Stimulated activated CD8-positive, alpha-beta memory T cell treated with anti-CD3 and anti-CD28 coated beads, Interleukin-4, amount 100 ng/mL, for 1 hour (primary cell): ENCODE results near the gene DSN1.
"Not testable (repeated sequence)": the region's sequence is repeated elsewhere in the genome, so short reads cannot be mapped to it uniquely, and the experiment has no call there.

Experiments used
- DNase-seq, 2 donors: peaks; one replicate each; pipeline ENCODE4 v3.0.0-alpha.2; 2020; ENCODE audit warnings: low read depth in 2 of 2, low spot score in 1 of 2

DSN1 gene, protein sequence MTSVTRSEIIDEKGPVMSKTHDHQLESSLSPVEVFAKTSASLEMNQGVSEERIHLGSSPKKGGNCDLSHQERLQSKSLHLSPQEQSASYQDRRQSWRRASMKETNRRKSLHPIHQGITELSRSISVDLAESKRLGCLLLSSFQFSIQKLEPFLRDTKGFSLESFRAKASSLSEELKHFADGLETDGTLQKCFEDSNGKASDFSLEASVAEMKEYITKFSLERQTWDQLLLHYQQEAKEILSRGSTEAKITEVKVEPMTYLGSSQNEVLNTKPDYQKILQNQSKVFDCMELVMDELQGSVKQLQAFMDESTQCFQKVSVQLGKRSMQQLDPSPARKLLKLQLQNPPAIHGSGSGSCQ

DNA sequence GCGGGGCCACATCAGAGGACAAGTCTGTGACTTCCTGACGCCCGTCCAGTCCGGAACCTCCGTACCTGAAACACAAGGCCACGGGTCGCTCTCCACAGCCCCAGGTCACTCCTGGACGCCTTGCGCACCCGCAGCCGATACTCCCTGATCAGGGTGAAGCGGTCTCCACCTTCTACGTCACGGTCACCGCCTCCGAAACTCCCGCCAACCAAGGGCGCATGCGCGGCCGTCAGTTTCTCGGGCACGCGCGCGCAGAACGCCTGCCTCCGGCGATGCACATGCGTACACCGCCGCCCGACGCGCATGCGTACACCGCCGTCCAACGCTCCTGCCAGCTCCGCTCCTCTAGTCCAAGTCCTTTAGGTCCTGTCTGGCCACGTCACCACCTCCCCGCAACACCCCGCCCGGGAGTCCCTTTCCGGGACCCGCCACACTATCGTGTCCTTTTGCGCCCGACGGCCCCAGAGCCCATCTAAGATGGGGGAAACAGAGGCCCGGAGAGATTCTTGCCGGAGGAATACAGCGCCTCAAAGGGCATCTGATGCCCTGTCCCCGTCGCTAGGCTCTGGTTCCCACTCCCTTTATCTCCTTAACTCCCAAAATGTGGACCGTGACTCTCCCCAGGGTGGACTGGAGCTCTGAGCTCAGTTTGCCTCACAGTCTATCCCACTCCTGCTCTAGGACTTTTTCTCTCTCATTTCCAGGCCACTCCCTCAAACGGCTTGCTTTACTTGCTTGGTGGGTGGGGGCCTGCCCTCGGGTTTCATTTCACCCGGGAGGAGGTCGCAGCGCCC is at the start of gene DSN1:
Gene DSN1 (minus strand): TSS at position 167 of the 794 bp plus-strand sequence. CDS start 2,305 bp downstream, outside the sequence.
- peak; percentile 96 to 98 for DNase-seq

DNA sequence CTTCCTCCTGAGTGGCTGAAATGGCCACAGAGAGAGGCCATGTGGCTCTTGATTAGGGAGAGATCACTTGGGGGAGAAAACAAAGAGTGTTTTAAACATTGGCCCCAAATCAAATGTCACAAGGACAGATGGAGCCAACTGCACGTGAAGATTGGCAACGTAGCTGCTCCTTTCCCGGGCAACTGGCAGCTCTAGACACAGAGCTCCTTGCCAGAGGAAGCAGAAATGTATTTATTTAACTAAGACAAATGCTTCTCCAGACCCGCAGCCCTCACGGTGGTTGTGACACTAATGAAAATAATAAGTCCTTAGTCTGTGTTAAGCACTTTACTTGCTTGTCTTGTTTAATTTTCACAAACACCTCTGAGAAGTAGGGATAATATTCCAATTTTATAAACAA is 49.6 kb upstream of the DSN1 start:
- DNase-seq: no peak

DNA sequence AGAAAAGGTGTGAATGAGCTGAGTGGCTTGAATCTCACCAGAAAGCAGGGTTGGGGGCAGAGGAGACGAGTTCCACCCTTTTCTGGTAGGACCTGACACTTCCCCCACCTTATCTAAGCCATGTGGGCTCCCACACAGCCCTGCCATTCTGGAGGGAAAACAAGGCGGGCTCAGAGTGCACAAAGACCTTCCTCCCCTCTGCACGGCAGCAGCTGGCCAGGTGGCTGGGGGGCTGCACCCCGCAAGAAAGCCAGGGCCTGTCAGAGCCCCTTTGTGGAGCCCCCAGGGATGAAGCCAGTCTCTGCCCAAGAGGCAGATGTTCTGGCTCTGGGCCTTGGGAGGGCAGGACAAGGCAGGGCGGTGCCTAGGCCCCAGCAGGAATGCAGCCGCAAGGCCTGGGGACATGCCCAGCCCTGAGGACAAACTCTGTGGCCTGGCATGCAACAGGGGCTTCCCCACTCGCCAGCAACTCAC is 48.4 kb upstream of the DSN1 start:
- DNase-seq: no peak

DNA sequence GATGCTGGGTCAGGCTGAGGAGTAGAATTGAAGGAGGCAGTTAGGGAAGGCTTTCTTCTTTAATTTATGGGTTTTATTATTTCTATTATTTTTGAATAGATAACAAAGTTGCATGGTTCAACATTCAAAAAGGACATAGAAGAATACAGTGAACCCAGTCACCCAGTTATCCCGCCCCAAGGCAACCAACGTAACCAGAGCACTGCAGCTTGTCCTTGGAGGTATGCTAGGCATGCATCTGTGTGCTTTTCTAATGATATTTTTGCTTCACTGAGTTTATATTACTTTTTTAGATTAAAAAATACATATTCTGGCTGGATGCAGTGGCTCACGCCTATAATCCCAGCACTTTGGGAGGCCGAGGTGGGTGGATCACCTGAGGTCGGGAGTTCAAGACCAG is 47.4 kb upstream of the DSN1 start:
- DNase-seq: no peak

DNA sequence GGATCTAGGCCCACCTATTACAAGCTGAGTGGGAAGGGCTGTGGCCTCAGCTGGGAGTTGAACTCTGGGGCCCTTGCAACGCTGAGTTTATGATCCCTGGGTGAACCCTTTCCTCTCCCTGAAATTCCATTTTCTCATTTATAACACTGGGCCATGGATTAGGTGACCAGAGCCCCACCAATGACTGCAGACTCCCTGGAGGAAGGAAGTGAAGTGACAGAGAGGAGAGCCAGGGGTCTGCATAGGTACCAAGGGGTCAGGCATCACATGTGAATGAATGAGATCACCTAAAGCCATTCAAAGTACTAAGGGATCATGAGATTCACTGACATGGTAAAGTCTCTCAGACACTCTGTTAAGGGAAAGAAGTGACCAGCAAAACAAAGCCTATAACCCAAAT is 46.5 kb upstream of the DSN1 start:
- DNase-seq: no peak

DNA sequence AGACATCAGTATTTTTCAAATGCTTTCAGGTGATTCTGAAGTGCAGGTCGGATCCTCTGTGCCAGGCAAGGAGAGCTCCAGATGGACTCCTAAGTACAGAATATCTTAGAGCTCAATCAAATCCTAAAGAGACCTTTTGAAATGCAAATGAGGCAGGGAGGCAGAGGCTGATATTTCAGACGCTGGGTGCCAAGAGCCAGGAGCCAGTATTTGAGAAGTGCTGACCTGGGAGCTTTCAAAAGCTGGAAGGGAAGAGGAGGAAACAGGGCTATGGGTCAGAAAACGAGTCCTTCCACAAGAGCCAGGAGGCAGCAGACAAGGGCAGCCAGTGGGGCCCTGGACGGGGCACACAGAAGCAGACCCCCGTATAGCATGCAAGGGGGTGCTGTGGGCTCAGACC is 46.1 kb upstream of the DSN1 start:
- no peak for DNase-seq

DNA sequence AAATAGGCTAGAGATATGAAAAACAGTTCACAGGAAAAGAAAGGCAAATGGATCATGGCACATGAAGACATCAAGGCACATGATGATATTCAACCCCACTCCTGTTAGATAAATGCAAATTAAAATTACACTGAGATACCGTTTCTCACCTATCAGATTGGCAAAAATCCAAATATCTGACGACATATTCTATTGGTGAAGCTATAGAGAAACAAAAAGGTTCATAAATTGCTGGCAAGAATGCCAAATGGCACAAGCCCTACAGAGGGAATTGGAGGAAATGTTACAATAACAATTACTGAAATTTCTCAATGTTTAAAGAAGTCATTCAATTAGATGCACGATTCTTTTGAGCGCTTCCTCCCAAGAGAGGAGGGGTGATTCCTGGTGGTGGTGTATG is 45.3 kb upstream of the DSN1 start:
- DNase-seq: no peak

DNA sequence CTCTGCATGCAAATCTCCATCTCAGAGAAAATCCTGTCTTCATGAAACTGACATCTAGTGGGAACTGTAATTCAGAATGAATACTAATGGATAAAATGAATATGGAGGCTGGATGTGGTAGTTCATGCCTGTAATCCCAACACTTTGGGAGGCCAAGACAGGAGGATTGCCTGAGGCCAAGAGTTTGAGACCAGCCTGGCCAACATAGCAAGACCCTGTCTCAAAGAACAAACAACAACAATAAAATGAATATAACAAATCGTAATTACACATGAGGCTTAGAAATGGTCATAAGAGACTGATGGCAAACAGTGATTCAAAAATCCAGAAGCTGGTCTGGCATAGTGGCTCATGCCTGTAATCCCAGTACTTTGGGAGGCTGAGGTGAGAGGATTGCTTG is 44.6 kb upstream of the DSN1 start:
- DNase-seq: no peak

DNA sequence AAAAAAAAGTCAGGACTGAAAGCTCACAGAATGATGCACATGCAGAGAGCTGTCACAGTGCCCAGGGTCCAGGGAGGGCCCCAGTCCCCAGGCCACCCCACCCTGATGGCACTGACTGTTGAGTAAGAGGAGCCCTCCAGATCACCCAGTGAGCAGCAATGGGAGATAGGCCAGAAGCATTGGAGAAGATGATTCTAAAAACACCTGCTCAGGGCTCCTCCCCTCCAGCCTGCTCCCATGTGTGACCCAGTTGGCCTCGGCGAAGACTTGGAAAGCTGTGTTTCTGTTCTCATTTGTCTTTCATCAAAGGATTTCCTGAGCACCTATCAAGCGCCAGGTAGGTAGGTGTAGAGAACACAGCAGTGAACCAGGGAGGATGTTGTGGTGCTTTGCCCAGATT is 43.9 kb upstream of the DSN1 start:
- no peak for DNase-seq

DNA sequence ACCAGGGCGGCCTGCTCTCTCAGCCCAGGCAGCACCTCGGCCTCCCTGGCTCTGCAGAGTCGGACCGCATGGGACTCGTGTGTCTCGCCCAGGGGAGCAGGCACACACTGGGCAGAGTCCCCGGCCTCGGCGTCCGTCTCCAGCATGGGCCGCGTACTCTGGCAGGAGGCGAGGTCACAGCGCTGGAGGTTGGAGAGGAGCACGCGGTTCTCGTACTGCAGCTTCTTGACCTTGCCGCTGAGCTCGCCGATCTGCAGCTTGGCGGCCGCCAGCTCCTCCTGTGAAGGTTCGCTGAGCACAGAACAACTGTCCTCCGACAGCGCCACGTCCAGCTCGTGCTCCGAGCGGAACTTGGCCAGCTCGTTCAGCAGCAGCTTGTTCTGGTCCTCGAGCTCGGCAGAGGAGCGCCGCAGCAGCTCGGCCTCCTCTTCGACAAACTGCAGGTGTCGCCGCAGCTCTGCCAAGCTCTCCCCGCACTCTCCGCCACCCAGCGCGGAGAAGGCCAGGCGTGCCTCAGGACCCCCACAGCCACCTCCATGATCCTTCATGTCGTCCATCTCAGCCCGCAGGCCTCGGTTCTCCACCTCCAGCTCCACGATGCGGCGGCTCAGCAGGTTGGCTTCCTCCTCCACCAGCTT is 42.0 kb upstream of the DSN1 start:
- no peak for DNase-seq

DNA sequence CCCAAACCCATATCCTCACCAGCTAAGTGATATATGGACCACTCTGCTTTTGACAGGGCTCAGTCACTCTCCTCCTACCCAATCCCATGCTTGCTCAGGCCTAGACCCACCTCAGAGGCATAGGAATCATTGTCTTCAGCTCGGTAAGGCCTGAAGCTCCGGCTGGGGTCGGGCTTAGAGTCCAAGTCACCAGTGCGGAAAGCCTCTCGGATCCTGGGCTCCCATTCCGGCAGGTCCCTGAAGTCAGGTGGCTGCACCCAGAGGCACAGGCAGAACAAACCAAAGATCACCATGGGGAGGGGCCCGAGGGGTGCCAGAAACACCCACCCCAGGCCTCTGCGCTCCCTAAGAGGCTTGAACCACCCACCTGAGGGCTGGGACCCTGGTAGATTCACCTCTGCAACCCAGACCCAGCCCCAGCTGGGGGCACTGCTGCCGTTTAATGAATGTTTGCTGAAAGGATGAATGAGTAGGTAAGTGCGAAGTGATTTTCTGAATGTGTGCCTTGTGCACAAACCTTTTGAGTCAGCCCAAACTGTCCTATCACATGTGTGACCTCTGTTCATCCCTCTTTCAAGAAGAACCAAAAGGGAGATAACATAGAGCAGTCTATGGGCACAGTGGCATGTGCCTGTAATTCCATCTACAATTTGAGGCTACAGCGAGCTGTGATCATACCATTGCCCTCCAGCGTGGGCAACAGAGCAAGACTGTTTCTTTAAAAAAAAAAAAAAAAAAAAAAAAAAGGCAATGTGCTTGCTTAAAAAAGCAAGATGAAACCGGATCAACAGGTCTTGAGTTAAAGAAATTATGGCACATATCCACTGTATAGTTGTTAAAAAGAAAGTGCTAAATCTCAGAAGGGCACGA is 39.3 kb upstream of the DSN1 start:
- DNase-seq: no peak

DNA sequence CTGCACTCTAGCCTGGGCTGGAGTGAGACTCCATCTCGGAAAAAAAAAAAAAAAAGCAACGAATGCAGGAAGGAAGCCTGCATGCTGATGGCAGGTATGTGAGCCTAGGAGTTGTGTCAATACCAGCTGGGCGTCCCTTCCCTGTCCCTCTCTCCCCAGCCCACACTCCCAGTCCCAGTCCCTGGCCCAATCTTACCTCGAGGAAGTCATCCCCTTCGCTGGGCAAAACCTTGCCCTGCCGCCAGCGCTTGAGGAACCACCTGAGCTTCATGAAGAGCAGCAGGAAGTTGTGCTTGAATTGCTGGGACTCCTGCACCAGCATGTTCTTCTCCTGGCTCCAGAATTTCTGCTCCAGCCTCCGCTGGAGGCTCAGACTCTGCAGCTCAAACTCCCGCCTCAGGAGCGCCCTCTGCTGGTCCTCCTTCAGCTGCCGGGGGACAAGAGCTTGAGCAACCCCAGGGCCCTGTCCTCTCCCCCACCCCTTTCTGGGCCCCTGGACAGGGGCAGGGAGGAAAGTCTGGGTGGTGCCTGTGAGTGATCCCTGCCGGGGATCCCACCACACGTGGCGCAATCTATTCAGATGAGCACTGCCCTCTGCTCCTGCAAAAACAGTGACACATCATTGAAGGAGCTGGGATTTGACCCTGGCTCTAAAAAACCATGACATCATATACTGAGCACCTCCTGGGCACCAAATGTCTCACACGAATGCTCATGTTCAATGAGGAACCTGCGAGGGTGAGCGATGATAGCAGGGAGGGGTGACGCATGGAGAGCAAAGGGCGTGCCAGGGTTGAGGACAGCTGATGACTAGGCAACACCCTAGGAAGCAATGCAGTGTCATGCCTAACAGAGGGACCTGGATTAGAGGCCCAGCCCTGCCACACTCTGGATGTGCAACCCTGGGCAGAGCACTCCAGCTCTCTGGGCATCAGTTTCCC is 35.0 kb upstream of the DSN1 start:
- peak; percentile 38 to 40 for DNase-seq

DNA sequence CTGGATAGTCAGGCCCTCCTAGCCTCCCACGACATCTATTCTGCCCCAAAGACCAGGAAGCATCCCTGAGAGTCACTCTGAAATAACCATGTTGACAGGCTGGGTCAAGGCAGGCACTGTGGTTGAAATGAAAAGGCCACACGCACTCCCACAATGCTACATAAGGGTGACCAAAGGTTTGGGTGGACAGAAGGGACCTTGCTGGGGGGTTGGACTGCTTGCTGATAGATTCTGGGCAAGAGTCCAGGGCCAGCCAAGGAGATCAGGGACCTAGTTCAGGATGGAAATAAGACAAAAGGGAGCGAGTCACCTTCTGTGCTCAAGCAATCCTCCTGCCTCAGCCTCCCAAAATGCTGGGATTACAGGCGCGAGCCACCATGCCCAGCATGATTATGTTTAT is 32.5 kb upstream of the DSN1 start:
- no peak for DNase-seq

DNA sequence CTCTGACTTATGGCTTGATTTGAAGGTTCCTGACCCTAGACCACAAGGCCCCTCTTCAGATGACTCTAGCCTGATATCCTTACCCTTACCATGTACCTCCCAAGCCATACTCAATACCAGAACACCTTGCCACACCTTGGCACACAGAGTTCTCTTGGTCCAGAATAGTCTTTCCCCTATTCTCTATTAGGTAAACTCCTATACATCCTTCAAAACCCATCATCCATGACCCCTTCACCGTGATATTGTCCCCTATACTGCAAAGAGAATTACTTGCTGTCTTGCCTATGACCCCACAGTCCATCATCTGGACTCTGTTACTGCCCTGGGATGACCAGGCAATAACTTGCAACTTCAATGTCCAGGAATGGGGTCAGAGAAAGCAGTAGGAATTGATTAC is 31.8 kb upstream of the DSN1 start:
- DNase-seq: no peak

DNA sequence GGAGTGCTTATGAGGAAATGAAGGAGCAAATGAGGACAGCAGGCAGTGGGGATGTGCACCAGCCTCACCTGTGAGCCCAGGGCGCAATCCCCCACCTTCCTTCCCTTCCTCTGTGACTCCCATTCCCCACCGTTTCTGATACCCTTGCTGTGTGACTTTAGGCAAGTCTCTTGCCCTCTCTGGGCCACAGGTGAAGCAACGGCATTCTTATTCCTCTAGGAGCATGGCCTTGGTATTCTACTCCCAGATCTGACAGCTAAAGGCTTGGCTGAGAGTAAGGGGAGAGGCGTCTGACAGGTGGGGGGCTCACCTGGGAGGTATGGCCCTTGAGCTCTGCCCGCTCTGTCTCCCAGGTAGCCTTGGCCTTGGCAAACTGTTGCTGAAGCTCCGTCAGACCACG is 30.9 kb upstream of the DSN1 start:
- DNase-seq: no peak

DNA sequence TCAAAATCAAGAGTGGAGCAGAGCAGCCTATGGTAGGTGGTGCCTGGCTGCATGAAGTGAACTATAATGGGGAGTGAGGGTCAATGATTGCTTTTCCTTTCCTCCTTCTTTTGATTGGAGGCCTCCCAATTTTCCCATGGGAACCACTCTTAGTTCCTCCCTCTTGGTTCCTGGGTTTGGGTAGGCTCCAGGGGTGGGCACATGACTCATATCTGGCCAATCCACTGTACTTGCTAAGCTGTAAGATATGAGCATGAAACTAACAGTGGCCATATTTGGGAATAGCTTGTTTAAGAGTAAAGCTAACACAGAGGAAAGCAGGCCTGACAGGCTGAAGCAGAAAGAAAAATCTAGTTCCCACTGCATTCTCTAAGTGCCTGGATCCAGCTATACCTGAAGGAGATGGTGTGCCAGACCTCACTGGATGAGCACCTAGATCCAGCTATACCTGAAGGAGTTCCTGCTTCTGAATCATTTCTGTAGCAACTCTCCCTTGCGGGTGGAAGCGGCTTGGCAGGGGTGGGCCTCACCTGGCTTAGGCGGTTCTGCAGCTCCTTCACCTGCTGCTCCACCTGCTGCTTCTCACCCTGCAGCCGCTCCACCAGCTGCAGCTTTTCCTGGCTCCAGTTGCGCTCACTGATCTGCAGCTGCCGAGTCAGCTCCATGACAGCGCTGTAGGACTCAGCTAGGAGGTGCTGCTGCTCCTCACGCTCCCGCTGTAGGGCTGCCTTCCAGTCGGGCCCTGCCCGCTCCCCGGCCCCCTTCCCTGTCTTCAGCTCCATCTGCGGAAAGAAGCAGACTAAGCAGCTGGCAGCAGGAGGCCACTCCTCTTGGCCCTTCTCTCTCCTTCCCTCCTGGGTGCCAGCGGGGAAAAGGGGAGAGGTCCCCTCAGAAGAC is 29.0 kb upstream of the DSN1 start:
- no peak for DNase-seq

DNA sequence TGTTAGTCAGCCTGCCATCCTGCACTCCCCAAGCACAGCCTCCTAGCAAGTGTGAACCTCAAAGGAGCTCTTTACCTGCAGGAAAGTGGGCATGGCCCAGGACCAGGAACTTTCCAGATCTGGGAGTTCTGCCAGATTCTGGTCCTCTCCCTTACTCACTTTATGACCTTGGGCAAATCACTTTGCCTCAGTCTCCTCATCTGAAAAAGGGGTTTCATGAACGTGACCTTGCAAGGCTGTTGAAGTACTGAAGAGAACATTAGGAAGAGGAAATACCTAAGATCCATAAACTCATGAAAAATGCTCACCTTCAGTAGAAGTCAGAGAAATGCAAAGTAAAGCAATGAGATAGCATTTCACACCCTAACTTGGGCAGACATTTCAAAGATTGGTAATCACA is 26.8 kb upstream of the DSN1 start:
- DNase-seq: no peak

DNA sequence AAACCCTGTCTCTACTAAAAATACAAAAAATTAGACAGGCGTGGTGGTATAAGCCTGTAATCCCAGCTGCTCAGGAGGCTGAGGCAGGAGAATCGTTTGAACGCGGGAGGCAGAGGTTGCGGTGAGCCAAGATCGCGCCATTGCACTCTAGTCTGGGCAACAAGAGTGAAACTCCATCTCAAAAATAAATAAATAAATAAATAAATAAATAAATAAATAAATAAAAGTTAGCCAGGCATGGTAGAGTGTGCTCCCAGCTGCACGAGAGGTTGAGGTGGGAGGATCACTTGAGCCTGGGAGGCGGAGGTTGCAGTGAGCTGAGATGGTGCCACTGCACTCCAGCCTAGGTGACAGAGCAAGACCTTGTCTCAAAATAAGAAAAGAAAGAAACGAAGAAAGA is 25.8 kb upstream of the DSN1 start:
- DNase-seq: not testable (repeated sequence)

DNA sequence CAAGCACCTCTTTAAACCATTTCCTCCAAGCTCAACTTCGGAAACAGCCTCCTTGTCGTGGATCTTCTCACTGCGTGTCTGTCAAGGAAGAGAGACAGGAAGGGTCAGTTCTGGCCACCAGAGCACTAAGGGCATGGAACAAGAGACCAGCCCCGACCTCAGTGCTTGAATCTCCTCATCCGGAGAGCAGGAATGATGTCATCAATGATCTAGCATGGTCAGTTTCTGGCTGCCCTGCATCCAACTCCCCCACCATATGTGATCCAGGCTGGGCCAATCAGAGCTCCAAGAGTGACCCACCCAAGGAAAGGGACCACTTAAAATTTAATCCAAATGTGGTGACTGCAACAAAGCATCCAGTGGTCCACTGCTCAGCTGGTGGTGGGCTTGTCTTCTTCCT is 23.3 kb upstream of the DSN1 start:
- no peak for DNase-seq
